Activated naive CD8-positive, alpha-beta T cell treated with anti-CD3 and anti-CD28 coated beads, Interleukin-2, amount 50 U/mL, for 24 hours (primary cell): ENCODE results near the gene STARD13.

ENCODE experiments used
- ATAC-seq: fragments of 150-1000 bp; cut with Tn5 transposase; one replicate; pipeline ENCODE4 v1.10.0; 2021
- DNase-seq: peaks from one replicate; pipeline ENCODE4 v3.0.0; 2021
- H3K27ac Mint-ChIP-seq: one replicate; pipeline ENCODE4 v1.8.0; 2021; ENCODE audit warnings: mild to moderate bottlenecking, mixed read lengths
- H3K27me3 Mint-ChIP-seq: one replicate; pipeline ENCODE4 v1.8.0; 2021; ENCODE audit warnings: mixed read lengths
- H3K36me3 Mint-ChIP-seq: one replicate; pipeline ENCODE4 v1.8.0; 2021; ENCODE audit warnings: low read depth, mixed read lengths
- H3K4me1 Mint-ChIP-seq: one replicate; pipeline ENCODE4 v1.8.0; 2021; ENCODE audit warnings: mixed read lengths
- H3K4me3 Mint-ChIP-seq: one replicate; pipeline ENCODE4 v1.8.0; 2021; ENCODE audit warnings: mild to moderate bottlenecking, moderate library complexity, mixed read lengths
- H3K9me3 Mint-ChIP-seq: one replicate; pipeline ENCODE4 v1.8.0; 2021; ENCODE audit warnings: mixed read lengths

Gene STARD13

GRCh38 chr13:33287142-33287882 is 1.8 kb upstream of the STARD13 start:
- DNase-seq (no peak), ATAC-seq (no peak)
- Mint-ChIP-seq H3K4me3 (no peak overlapping the region), H3K36me3 (no peaks in the 10 kb centered on the region), H3K9me3 (no peaks in the 10 kb centered on the region), H3K27me3 (peaks cover 43% of the 10 kb centered on the region), H3K4me1 (peaks cover 16% of the 10 kb centered on the region), H3K27ac (no peak overlapping the region)

- peaks cover 48% of the 10 kb centered on the region for H3K27me3 Mint-ChIP-seq
- H3K4me1 Mint-ChIP-seq = peaks cover 16% of the 10 kb centered on the region
Measured at GRCh38 chr13:33286128-33286527, 573 bp upstream of the STARD13 start.

GRCh38 chr13:33284916-33285315 is 639 bp downstream of the STARD13 start:
- peaks cover 50% of the 10 kb centered on the region for H3K27me3 Mint-ChIP-seq
- ATAC-seq (peak; percentile 62), DNase-seq (no peak)
- H3K27ac Mint-ChIP-seq = no peak overlapping the region
- H3K4me1 Mint-ChIP-seq = peaks cover 16% of the 10 kb centered on the region
- H3K9me3 Mint-ChIP-seq = no peaks in the 10 kb centered on the region
- peak overlapping the region; percentile 73 for H3K4me3 Mint-ChIP-seq
- H3K36me3 Mint-ChIP-seq = no peaks in the 10 kb centered on the region

More at GRCh38 chr13:33286128-33286527, 573 bp upstream of the STARD13 start:
- no peak for DNase-seq
- Mint-ChIP-seq H3K9me3 (no peaks in the 10 kb centered on the region), H3K4me3 (peak overlapping the region; percentile 73), H3K27ac (no peak overlapping the region), H3K36me3 (no peaks in the 10 kb centered on the region)
- no peak for ATAC-seq

- no peak overlapping the region for H3K4me3 Mint-ChIP-seq
- no peak for DNase-seq
- peaks cover 47% of the 10 kb centered on the region for H3K27me3 Mint-ChIP-seq
- no peak for ATAC-seq
- H3K36me3 Mint-ChIP-seq = no peaks in the 10 kb centered on the region
- no peaks in the 10 kb centered on the region for H3K9me3 Mint-ChIP-seq
- H3K4me1 Mint-ChIP-seq = peaks cover 16% of the 10 kb centered on the region
- H3K27ac Mint-ChIP-seq = no peak overlapping the region
Measured at GRCh38 chr13:33284031-33284430, 1.5 kb downstream of the STARD13 start.

GRCh38 chr13:33283195-33283911 is 2.2 kb downstream of the STARD13 start:
- H3K27ac Mint-ChIP-seq = no peak overlapping the region
- ATAC-seq (no peak), DNase-seq (no peak)
- no peaks in the 10 kb centered on the region for H3K9me3 Mint-ChIP-seq
- no peak overlapping the region for H3K4me3 Mint-ChIP-seq
- peaks cover 16% of the 10 kb centered on the region for H3K4me1 Mint-ChIP-seq
- H3K27me3 Mint-ChIP-seq = peaks cover 45% of the 10 kb centered on the region
- no peaks in the 10 kb centered on the region for H3K36me3 Mint-ChIP-seq

- Mint-ChIP-seq H3K9me3 (no peaks in the 10 kb centered on the region), H3K27me3 (peaks cover 36% of the 10 kb centered on the region), H3K27ac (no peak overlapping the region), H3K4me3 (no peak overlapping the region), H3K4me1 (peaks cover 16% of the 10 kb centered on the region), H3K36me3 (no peaks in the 10 kb centered on the region)
- ATAC-seq (no peak), DNase-seq (no peak)
Measured at GRCh38 chr13:33281951-33282595, 3.5 kb downstream of the STARD13 start.

- Mint-ChIP-seq H3K4me1 (peaks cover 10% of the 10 kb centered on the region), H3K4me3 (no peak overlapping the region), H3K27ac (no peak overlapping the region), H3K9me3 (no peaks in the 10 kb centered on the region), H3K27me3 (peaks cover 29% of the 10 kb centered on the region), H3K36me3 (no peaks in the 10 kb centered on the region)
- no peak for DNase-seq
- ATAC-seq = no peak
Measured at GRCh38 chr13:33280923-33281322, 4.6 kb downstream of the STARD13 start.

- Mint-ChIP-seq H3K9me3 (no peaks in the 10 kb centered on the region), H3K27me3 (peaks cover 24% of the 10 kb centered on the region), H3K36me3 (no peaks in the 10 kb centered on the region), H3K4me3 (no peak overlapping the region), H3K27ac (no peak overlapping the region), H3K4me1 (peaks cover 5% of the 10 kb centered on the region)
- no peak for ATAC-seq
- DNase-seq = no peak
Measured at GRCh38 chr13:33280279-33280905, 5.2 kb downstream of the STARD13 start.

GRCh38 chr13:33279414-33280278 is 5.9 kb downstream of the STARD13 start:
- no peaks in the 10 kb centered on the region for H3K4me1 Mint-ChIP-seq
- H3K27ac Mint-ChIP-seq = no peak overlapping the region

GRCh38 chr13:33278913-33279312 is 6.6 kb downstream of the STARD13 start:
- peaks cover 12% of the 10 kb centered on the region for H3K27me3 Mint-ChIP-seq
- H3K9me3 Mint-ChIP-seq = no peaks in the 10 kb centered on the region
- H3K27ac Mint-ChIP-seq = no peak overlapping the region
- H3K36me3 Mint-ChIP-seq = no peaks in the 10 kb centered on the region
- no peak overlapping the region for H3K4me3 Mint-ChIP-seq
- ATAC-seq (no peak), DNase-seq (no peak)
- no peaks in the 10 kb centered on the region for H3K4me1 Mint-ChIP-seq

More at GRCh38 chr13:33279414-33280278, 5.9 kb downstream of the STARD13 start:
- H3K36me3 Mint-ChIP-seq = no peaks in the 10 kb centered on the region
- H3K4me3 Mint-ChIP-seq = no peak overlapping the region
- no peak for DNase-seq
- no peak for ATAC-seq
- no peaks in the 10 kb centered on the region for H3K9me3 Mint-ChIP-seq
- peaks cover 18% of the 10 kb centered on the region for H3K27me3 Mint-ChIP-seq

GRCh38 chr13:33277946-33278345 is 7.6 kb downstream of the STARD13 start:
- no peak overlapping the region for H3K4me3 Mint-ChIP-seq
- ATAC-seq (no peak), DNase-seq (no peak)
- no peaks in the 10 kb centered on the region for H3K36me3 Mint-ChIP-seq
- no peak overlapping the region for H3K27ac Mint-ChIP-seq
- H3K4me1 Mint-ChIP-seq = no peaks in the 10 kb centered on the region
- H3K9me3 Mint-ChIP-seq = no peaks in the 10 kb centered on the region
- peaks cover 9% of the 10 kb centered on the region for H3K27me3 Mint-ChIP-seq

- no peaks in the 10 kb centered on the region for H3K4me1 Mint-ChIP-seq
- H3K27me3 Mint-ChIP-seq = peaks cover 12% of the 10 kb centered on the region
- DNase-seq (no peak), ATAC-seq (no peak)
- H3K27ac Mint-ChIP-seq = no peak overlapping the region
- no peaks in the 10 kb centered on the region for H3K36me3 Mint-ChIP-seq
- H3K9me3 Mint-ChIP-seq = no peaks in the 10 kb centered on the region
- H3K4me3 Mint-ChIP-seq = no peak overlapping the region
Measured at GRCh38 chr13:33277037-33277740, 8.4 kb downstream of the STARD13 start.

GRCh38 chr13:33276570-33276969 is 9.0 kb downstream of the STARD13 start:
- H3K36me3 Mint-ChIP-seq = no peaks in the 10 kb centered on the region
- no peak overlapping the region for H3K4me3 Mint-ChIP-seq
- H3K27ac Mint-ChIP-seq = no peak overlapping the region

More at GRCh38 chr13:33276570-33276969, 9.0 kb downstream of the STARD13 start:
- no peaks in the 10 kb centered on the region for H3K4me1 Mint-ChIP-seq
- no peak for DNase-seq
- ATAC-seq = no peak
- H3K27me3 Mint-ChIP-seq = peaks cover 11% of the 10 kb centered on the region
- no peaks in the 10 kb centered on the region for H3K9me3 Mint-ChIP-seq
